ENCODE data around the gene DNAJC6.

DNA sequence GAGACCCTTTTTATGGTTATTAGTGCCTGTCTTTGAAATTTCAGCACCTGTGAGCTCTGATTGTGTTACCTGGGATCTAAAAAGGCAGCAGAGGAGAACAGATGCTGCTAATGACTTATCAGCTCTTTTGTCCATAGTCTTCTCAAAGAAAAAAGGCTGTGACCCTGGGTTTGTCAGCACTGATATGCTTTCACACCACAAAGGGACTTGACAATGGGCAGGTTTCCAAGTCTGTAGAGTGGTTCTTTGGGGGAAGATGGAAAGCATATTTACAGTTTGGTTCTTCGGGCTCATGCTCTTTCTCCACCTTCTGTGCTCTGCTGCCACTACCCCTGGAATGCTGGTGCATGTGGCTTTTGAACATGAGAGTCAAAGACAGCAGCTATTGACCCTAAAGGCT is 32.0 kb downstream of the DNAJC6 start:
- TF ChIP-seq, protein P1, sequence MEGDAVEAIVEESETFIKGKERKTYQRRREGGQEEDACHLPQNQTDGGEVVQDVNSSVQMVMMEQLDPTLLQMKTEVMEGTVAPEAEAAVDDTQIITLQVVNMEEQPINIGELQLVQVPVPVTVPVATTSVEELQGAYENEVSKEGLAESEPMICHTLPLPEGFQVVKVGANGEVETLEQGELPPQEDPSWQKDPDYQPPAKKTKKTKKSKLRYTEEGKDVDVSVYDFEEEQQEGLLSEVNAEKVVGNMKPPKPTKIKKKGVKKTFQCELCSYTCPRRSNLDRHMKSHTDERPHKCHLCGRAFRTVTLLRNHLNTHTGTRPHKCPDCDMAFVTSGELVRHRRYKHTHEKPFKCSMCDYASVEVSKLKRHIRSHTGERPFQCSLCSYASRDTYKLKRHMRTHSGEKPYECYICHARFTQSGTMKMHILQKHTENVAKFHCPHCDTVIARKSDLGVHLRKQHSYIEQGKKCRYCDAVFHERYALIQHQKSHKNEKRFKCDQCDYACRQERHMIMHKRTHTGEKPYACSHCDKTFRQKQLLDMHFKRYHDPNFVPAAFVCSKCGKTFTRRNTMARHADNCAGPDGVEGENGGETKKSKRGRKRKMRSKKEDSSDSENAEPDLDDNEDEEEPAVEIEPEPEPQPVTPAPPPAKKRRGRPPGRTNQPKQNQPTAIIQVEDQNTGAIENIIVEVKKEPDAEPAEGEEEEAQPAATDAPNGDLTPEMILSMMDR (IDR thresholded peaks at IDR 0.05; ENCODE audit: insufficient read depth, low read length, poor library complexity, severe bottlenecking): no peak
- TF ChIP-seq EZH2phosphoT487 (conservative IDR thresholded peaks at IDR 0.05; ENCODE audit: low read length): no peak
